IMR-90 (cell line): ENCODE data around the gene KDM3A. TPM values are rescaled to one million over a fixed set of nuclear protein-coding genes. Genes with fewer than 3 reads are reported as not detected.

Experiments used
- ATAC-seq: fragments of 200-7000 bp; cut with Tn5 transposase; 2 replicates; pipeline ENCODE4 v1.9.1; 2020; ENCODE audit warnings: low read depth, mild to moderate bottlenecking, moderate library complexity
- BruUV-seq: library from RNA; stranded (reverse); fragments of 400-500 nt; replicated peaks from 2 replicates; lab custom pipeline; 2021; lab: Mats Ljungman, UMichigan
- CTCF ChIA-PET: fragments of 300-600 bp; formaldehyde crosslinking; extraction: SDS; loops from one replicate; lab custom pipeline; 2021; ENCODE audit warnings: antibody characterized with exemption; lab: Yijun Ruan, JAX
- POLR2A ChIA-PET: fragments of 300-600 bp; sonication (Branson Sonifier 250); formaldehyde crosslinking; loops from one replicate; lab custom pipeline; 2022; ENCODE audit warnings: antibody characterized with exemption; ENCODE audit not compliant: unreplicated experiment; lab: Charles Lee
- DNase-seq: peaks from one replicate; pipeline ENCODE4 v3.0.0; 2013
- H2AFZ ChIP-seq: replicated peaks from 2 replicates; pipeline ENCODE3; 2013; ENCODE audit warnings: low read length, mild to moderate bottlenecking; ENCODE audit not compliant: poor library complexity
- H2AK5ac ChIP-seq: 2 replicates; pipeline ENCODE4 v1.6.1; 2013; ENCODE audit warnings: low read depth, low read length, inconsistent platforms
- H2AK9ac ChIP-seq: replicated peaks from 2 replicates; pipeline ENCODE3; 2013; ENCODE audit warnings: mild to moderate bottlenecking, low read depth, low read length, moderate library complexity; ENCODE audit not compliant: poor library complexity
- H2BK120ac ChIP-seq: 2 replicates; pipeline ENCODE4 v1.6.1; 2013; ENCODE audit warnings: low read depth, low read length, inconsistent platforms
- H2BK15ac ChIP-seq: 3 replicates; pipeline ENCODE4 v1.6.1; 2013; ENCODE audit warnings: low read depth, low read length, inconsistent platforms
- H2BK20ac ChIP-seq: 2 replicates; pipeline ENCODE4 v1.6.1; 2013; ENCODE audit warnings: low read depth, mild to moderate bottlenecking, inconsistent platforms, low read length, moderate library complexity
- H2BK5ac ChIP-seq: 2 replicates; pipeline ENCODE4 v1.6.1; 2013; ENCODE audit warnings: mild to moderate bottlenecking, low read depth, low read length, inconsistent platforms; ENCODE audit not compliant: poor library complexity, severe bottlenecking
- H3K14ac ChIP-seq: replicated peaks from 2 replicates; pipeline ENCODE4 v1.6.1; 2013; ENCODE audit warnings: low read depth, low read length, inconsistent platforms
- H3K18ac ChIP-seq: 2 replicates; pipeline ENCODE4 v1.6.1; 2013; ENCODE audit warnings: low read depth, low read length, control low read depth
- H3K23ac ChIP-seq: 2 replicates; pipeline ENCODE4 v1.6.1; 2013; ENCODE audit warnings: low read depth, low read length, inconsistent platforms
- H3K27ac ChIP-seq: 2 replicates; pipeline ENCODE4 v1.5.1; 2013; ENCODE audit warnings: mild to moderate bottlenecking, control low read depth, low read length; ENCODE audit not compliant: insufficient read depth
- H3K27me3 ChIP-seq: 2 replicates; pipeline ENCODE4 v1.6.1; 2013; ENCODE audit warnings: low read length; ENCODE audit not compliant: control insufficient read depth, insufficient read depth
- H3K36me3 ChIP-seq: 2 replicates; pipeline ENCODE4 v1.6.1; 2013; ENCODE audit warnings: low read length, mixed read lengths; ENCODE audit not compliant: control insufficient read depth, insufficient read depth
- H3K4ac ChIP-seq: 2 replicates; pipeline ENCODE4 v1.6.1; 2013; ENCODE audit warnings: low read depth, low read length, inconsistent platforms
- H3K4me1 ChIP-seq: 2 replicates; pipeline ENCODE4 v1.6.1; 2013; ENCODE audit warnings: low read length, mixed read lengths; ENCODE audit not compliant: control insufficient read depth, insufficient read depth
- H3K4me2 ChIP-seq: 2 replicates; pipeline ENCODE4 v1.6.1; 2013; ENCODE audit warnings: low read depth, mild to moderate bottlenecking, control low read depth, low read length, moderate library complexity
- H3K4me3 ChIP-seq: 2 replicates; pipeline ENCODE4 v1.5.1; 2013; ENCODE audit warnings: low read depth, mild to moderate bottlenecking, control low read depth, low read length, moderate library complexity; ENCODE audit not compliant: insufficient read depth
- H3K56ac ChIP-seq: 2 replicates; pipeline ENCODE4 v1.6.1; 2013; ENCODE audit warnings: low read length, inconsistent platforms; ENCODE audit not compliant: insufficient read depth; ENCODE audit errors: extremely low read depth
- H3K79me1 ChIP-seq, 2 experiments: 2 replicates each; pipeline ENCODE4 v1.6.1; 2013; ENCODE audit warnings: low read length in 2 of 2, inconsistent platforms in 1 of 2, low read depth in 1 of 2
- H3K9ac ChIP-seq: 2 replicates; pipeline ENCODE4 v1.6.1; 2013; ENCODE audit warnings: low read depth, low read length, control low read depth
- H3K9me1 ChIP-seq: 2 replicates; pipeline ENCODE4 v1.6.1; 2013; ENCODE audit warnings: low read length, inconsistent platforms; ENCODE audit not compliant: insufficient read depth
- H3K9me3 ChIP-seq: 2 replicates; pipeline ENCODE4 v1.6.1; 2013; ENCODE audit warnings: low read length; ENCODE audit not compliant: control insufficient read depth, insufficient read depth
- H4K20me1 ChIP-seq: 2 replicates; pipeline ENCODE4 v1.6.1; 2013; ENCODE audit warnings: low read length, inconsistent platforms; ENCODE audit not compliant: insufficient read depth
- H4K5ac ChIP-seq: 2 replicates; pipeline ENCODE4 v1.6.1; 2013; ENCODE audit warnings: mild to moderate bottlenecking, low read depth, low read length, control low read depth
- H4K8ac ChIP-seq, 2 experiments: 2 replicates each; pipeline ENCODE4 v1.6.1; 2013; ENCODE audit warnings: low read depth in 2 of 2, low read length in 2 of 2, control low read depth in 1 of 2, inconsistent platforms in 1 of 2
- H4K91ac ChIP-seq: 2 replicates; pipeline ENCODE4 v1.6.1; 2013; ENCODE audit warnings: low read depth, low read length, inconsistent platforms; ENCODE audit not compliant: insufficient read depth
- BHLHE40 ChIP-seq: fragments of 150-350 bp; IDR thresholded peaks from 2 replicates; pipeline ENCODE4 v1.6.1; 2016; ENCODE audit warnings: mild to moderate bottlenecking, low read depth, low read length
- CEBPB ChIP-seq: IDR thresholded peaks from 2 replicates; pipeline ENCODE4 v1.6.1; 2012; ENCODE audit warnings: low read depth, low read length, improper control_type of control experiment
- FOS ChIP-seq: fragments of 150-350 bp; IDR thresholded peaks from 2 replicates; pipeline ENCODE4 v1.6.1; 2016; ENCODE audit warnings: low read depth, low read length
- MAFK ChIP-seq: IDR thresholded peaks from 2 replicates; pipeline ENCODE4 v1.6.1; 2012; ENCODE audit warnings: low read depth, low read length, improper control_type of control experiment
- MAZ ChIP-seq: IDR thresholded peaks from 2 replicates; pipeline ENCODE4 v1.6.1; 2012; ENCODE audit warnings: low read depth, mild to moderate bottlenecking, low read length, improper control_type of control experiment, moderate library complexity, borderline replicate concordance
- MXI1 ChIP-seq: IDR thresholded peaks from 2 replicates; pipeline ENCODE4 v1.6.1; 2012; ENCODE audit warnings: low read depth, mild to moderate bottlenecking, low read length, moderate library complexity, borderline replicate concordance
- NFE2L2 ChIP-seq: fragments of 150-350 bp; IDR thresholded peaks from 2 replicates; pipeline ENCODE4 v1.6.1; 2016; ENCODE audit warnings: low read depth, mild to moderate bottlenecking, low read length
- POLR2A ChIP-seq: IDR thresholded peaks from 2 replicates; pipeline ENCODE4 v1.6.1; 2012; ENCODE audit warnings: mild to moderate bottlenecking, low read depth, low read length
- RFX5 ChIP-seq: IDR thresholded peaks from 2 replicates; pipeline ENCODE4 v1.8.0; 2012; ENCODE audit warnings: low read depth, mild to moderate bottlenecking, low read length, moderate library complexity
- SMC3 ChIP-seq: fragments of 150-350 bp; IDR thresholded peaks from 2 replicates; pipeline ENCODE4 v1.6.1; 2016; ENCODE audit warnings: low read depth, mild to moderate bottlenecking, antibody characterized with exemption, low read length, moderate library complexity
- dilution Hi-C: fragments of 300-500 bp; cut with HindIII; formaldehyde crosslinking; loops from one replicate; pipeline ENCODE4 v1.14.3; 2018; ENCODE audit warnings: low sequenced_read_pairs; ENCODE audit not compliant: unreplicated experiment
- in situ Hi-C: fragments of 300-500 bp; cut with MboI; formaldehyde crosslinking; loops from 3 replicates; pipeline ENCODE4 v1.14.3; 2019; ENCODE audit warnings: low sequenced_read_pairs, inconsistent platforms, mixed read lengths
- intact Hi-C: fragments of 100-400 bp; cut with micrococcal nuclease; formaldehyde crosslinking; loops from 2 replicates; pipeline ENCODE4 v1.10.0; 2022
- polyA plus RNA-seq, 3 experiments: library from polyadenylated mRNA; depleted of rRNA; stranded (reverse); fragments of >200 nt; gene quantifications; 2 replicates each; pipeline ENCODE4 v1.2.3, GENCODE V29; 2012; ENCODE audit warnings: low replicate concordance in 1 of 3
- total RNA-seq: library from RNA; depleted of rRNA; stranded (reverse); fragments of >200 nt; gene quantifications from 2 replicates; pipeline ENCODE4 v1.2.3, GENCODE V29; 2012
- TF ChIP-seq, protein P1 (sequence below): conservative IDR thresholded peaks from 2 replicates; pipeline ENCODE4 v1.5.1; 2012; ENCODE audit warnings: mild to moderate bottlenecking, low read depth, low read length, improper control_type of control experiment
- TF ChIP-seq, protein P2 (sequence below): fragments of 150-350 bp; IDR thresholded peaks from 2 replicates; pipeline ENCODE4 v1.6.1; 2016; ENCODE audit warnings: low read depth, mild to moderate bottlenecking, low read length, moderate library complexity, borderline replicate concordance

KDM3A gene
- total and polyA plus RNA-seq, 2 of the 4 experiments (the other 2 are of a cell fraction) = 24.8 to 33.3 TPM

- Histone ChIP-seq H2BK15ac (no peak overlapping the region), H3K4me3 (no peak overlapping the region), H3K9me1 (peaks cover 5% of the 10 kb centered on the region), H4K91ac (no peak overlapping the region), H2AK9ac (no peak overlapping the region), H4K20me1 (peaks cover 3% of the 10 kb centered on the region; the same call in 1 of the 2 replicates), H3K23ac (no peak overlapping the region), H3K27ac (no peak overlapping the region), H2BK20ac (no peak overlapping the region), H3K14ac (no peak overlapping the region), H3K4ac (no peak overlapping the region), H3K79me1 (peaks cover 20 to 27% of the 10 kb centered on the region in 2 experiments), H3K4me1 (no peaks in the 10 kb centered on the region), H3K9me3 (no peaks in the 10 kb centered on the region), H3K36me3 (peaks cover 67% of the 10 kb centered on the region), H3K4me2 (no peak overlapping the region), H3K56ac (no peak overlapping the region), H2BK5ac (no peak overlapping the region), H2AFZ (no peak overlapping the region), H3K18ac (no peak overlapping the region), H2AK5ac (no peak overlapping the region), H3K9ac (no peak overlapping the region), H4K8ac (no peak overlapping the region), H3K27me3 (no peaks in the 10 kb centered on the region), H2BK120ac (no peak overlapping the region), H4K5ac (no peak overlapping the region)
- intact Hi-C loops = no loop called here
- CTCF ChIA-PET = no interaction called here
- POLR2A ChIA-PET = no interaction called here
- dilution Hi-C loops = no loop called here
- in situ Hi-C loops = no loop called here
- DNase-seq (peak; percentile 48), ATAC-seq (0 out of 2 replicates have a peak, but pooled peaks have one; percentile 14)
- TF ChIP-seq, protein P1, sequence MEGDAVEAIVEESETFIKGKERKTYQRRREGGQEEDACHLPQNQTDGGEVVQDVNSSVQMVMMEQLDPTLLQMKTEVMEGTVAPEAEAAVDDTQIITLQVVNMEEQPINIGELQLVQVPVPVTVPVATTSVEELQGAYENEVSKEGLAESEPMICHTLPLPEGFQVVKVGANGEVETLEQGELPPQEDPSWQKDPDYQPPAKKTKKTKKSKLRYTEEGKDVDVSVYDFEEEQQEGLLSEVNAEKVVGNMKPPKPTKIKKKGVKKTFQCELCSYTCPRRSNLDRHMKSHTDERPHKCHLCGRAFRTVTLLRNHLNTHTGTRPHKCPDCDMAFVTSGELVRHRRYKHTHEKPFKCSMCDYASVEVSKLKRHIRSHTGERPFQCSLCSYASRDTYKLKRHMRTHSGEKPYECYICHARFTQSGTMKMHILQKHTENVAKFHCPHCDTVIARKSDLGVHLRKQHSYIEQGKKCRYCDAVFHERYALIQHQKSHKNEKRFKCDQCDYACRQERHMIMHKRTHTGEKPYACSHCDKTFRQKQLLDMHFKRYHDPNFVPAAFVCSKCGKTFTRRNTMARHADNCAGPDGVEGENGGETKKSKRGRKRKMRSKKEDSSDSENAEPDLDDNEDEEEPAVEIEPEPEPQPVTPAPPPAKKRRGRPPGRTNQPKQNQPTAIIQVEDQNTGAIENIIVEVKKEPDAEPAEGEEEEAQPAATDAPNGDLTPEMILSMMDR = no peak
- TF ChIP-seq MXI1 (no peak), CEBPB (no peak), RFX5 (no peak), POLR2A (no peak), MAZ (no peak), NFE2L2 (no peak), SMC3 (no peak), FOS (no peak), BHLHE40 (no peak), MAFK (no peak)
- TF ChIP-seq, protein P2, sequence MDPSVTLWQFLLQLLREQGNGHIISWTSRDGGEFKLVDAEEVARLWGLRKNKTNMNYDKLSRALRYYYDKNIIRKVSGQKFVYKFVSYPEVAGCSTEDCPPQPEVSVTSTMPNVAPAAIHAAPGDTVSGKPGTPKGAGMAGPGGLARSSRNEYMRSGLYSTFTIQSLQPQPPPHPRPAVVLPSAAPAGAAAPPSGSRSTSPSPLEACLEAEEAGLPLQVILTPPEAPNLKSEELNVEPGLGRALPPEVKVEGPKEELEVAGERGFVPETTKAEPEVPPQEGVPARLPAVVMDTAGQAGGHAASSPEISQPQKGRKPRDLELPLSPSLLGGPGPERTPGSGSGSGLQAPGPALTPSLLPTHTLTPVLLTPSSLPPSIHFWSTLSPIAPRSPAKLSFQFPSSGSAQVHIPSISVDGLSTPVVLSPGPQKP = no peak
- BruUV-seq = no TSS peak
These were observed 43.9 kb downstream of the KDM3A start for GRCh38 chr2:86485103-86485502.
